ENCODE data around the gene MAMLD1. TPM values are rescaled to one million over a fixed set of nuclear protein-coding genes. Genes with fewer than 3 reads are reported as not detected.
A peak's percentile ranks its signal among the peaks of the same experiment; 100 is the strongest.

MAMLD1 gene
- total RNA-seq, 4 donors from 2014 or later, result 0.23 to 2.1 (median 0.96) TPM

DNA sequence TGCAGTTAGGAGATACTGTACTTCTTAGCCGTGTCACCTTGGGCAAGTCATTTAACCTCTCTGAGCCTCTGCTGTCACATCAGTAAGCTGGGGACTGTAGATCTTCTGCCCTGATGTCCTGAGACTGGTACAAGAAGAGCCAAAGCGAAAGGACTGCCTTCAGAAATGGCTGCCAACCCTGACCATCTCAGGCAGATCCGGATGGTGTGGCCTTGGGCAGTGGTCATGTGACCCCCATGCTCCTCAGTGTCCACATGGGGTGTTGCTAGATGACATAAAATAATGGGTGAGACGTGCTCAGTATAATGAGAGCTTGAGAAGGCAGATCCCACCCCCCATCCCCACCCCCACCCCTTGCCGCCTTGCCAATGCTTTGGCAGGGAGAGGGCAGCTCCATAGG lies 144.9 kb downstream of the MAMLD1 start:
- no peak for DNase-seq
- 60% methylated on average over 1 of the region's 5 CpGs; no CpG with 5 or more reads in 1 of the 2 donors for WGBS, 2 donors
- TF ChIP-seq, protein P1, sequence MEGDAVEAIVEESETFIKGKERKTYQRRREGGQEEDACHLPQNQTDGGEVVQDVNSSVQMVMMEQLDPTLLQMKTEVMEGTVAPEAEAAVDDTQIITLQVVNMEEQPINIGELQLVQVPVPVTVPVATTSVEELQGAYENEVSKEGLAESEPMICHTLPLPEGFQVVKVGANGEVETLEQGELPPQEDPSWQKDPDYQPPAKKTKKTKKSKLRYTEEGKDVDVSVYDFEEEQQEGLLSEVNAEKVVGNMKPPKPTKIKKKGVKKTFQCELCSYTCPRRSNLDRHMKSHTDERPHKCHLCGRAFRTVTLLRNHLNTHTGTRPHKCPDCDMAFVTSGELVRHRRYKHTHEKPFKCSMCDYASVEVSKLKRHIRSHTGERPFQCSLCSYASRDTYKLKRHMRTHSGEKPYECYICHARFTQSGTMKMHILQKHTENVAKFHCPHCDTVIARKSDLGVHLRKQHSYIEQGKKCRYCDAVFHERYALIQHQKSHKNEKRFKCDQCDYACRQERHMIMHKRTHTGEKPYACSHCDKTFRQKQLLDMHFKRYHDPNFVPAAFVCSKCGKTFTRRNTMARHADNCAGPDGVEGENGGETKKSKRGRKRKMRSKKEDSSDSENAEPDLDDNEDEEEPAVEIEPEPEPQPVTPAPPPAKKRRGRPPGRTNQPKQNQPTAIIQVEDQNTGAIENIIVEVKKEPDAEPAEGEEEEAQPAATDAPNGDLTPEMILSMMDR (IDR thresholded peaks at IDR 0.05), result no peak
- no peak for TF ChIP-seq POLR2A (IDR thresholded peaks at IDR 0.05)
- H3K27ac ChIP-seq, result peak overlapping the region; percentile 39 to 90 (median 74)
- peak overlapping the region in 1 of 4 donors; percentile 37 for H3K4me3 ChIP-seq
- H3K27me3 ChIP-seq, result no peaks in the 10 kb centered on the region
- H3K4me1 ChIP-seq, result peaks cover 0 to 43% (median 8%) of the 10 kb centered on the region in 3 donors
- intact Hi-C loops (cut with DNase I), result no loop called here
- H3K36me3 ChIP-seq, result no peaks in the 10 kb centered on the region
- H3K9me3 ChIP-seq, result no peaks in the 10 kb centered on the region

DNA sequence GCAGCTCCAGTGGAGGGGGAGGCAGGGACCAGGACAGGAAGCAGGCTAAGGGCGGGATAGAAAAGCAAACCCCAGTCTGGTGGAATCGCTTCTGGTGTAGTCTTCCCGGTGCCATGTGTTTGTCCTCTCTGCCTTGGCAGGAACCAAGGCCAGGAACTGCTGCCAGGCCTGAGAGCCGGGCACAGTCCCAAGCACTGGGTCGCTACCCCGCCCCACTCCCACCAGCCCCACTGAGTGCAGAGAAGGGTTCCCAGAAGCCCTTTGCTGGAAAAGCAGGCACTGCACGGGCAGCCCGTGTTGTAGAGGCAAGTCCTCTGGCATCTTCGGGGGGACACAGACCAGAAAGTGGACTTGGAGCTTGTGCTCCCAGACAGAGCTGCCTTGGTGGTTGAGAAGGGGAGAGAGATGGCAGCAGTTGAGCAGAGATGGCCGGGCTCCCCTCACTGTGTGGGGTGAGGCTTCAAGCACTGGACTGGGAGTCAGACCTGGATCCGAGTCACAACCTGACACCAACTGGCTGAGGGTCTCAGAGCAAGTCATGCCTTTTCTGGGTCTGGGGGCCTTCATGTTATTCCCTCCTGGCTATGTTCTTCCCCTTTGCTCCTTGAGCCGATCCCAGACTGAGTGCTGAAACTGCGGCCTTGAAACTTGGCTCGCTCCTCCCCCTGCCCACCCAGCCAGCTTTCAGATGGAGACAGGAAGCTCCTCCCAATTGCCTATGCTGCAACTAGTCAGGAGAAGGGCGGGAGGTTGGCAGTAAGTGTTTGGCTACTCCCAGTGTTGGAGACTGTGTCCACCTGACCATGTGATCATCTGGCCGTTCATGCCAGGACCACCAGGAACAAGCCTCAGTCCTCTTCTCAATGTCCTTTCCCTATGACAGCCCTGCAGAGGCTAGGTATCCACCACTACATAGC lies 145.6 kb downstream of the MAMLD1 start:
- Histone ChIP-seq H3K27me3 (no peaks in the 10 kb centered on the region), H3K4me1 (peaks cover 0 to 40% (median 8%) of the 10 kb centered on the region in 3 donors), H3K36me3 (no peaks in the 10 kb centered on the region), H3K27ac (peak overlapping the region; percentile 39 to 90 (median 74)), H3K9me3 (no peaks in the 10 kb centered on the region), H3K4me3 (peak overlapping the region in 2 of 4 donors; percentile 18 to 37)
- TF ChIP-seq, protein P1 (IDR thresholded peaks at IDR 0.05), result no peak
- TF ChIP-seq POLR2A (IDR thresholded peaks at IDR 0.05), result no peak
- no peak for DNase-seq
- WGBS, 2 donors, result 50% methylated on average over 6 of the region's 16 CpGs; no CpG with 5 or more reads in 1 of the 2 donors
- intact Hi-C loops (cut with DNase I), result no loop called here

- Histone ChIP-seq H3K27ac (no peak overlapping the region), H3K4me3 (no peak overlapping the region), H3K9me3 (no peaks in the 10 kb centered on the region), H3K4me1 (peaks cover 0 to 33% (median 8%) of the 10 kb centered on the region in 3 donors), H3K36me3 (no peaks in the 10 kb centered on the region), H3K27me3 (no peaks in the 10 kb centered on the region)
- WGBS, 2 donors, result 51 to 64% methylated on average over 4 to 5 of the region's 5 CpGs
- DNase-seq, result no peak
- intact Hi-C loops (cut with DNase I), result no loop called here
- TF ChIP-seq POLR2A (IDR thresholded peaks at IDR 0.05), result no peak
- TF ChIP-seq, protein P1 (IDR thresholded peaks at IDR 0.05), result no peak
Observed at GRCh38 chrX:150509703-150510102, 146.6 kb downstream of the MAMLD1 start.

- intact Hi-C loops (cut with DNase I), result no loop called here
Observed at GRCh38 chrX:150512461-150512901, 149.4 kb downstream of the MAMLD1 start.

More at GRCh38 chrX:150512461-150512901, 149.4 kb downstream of the MAMLD1 start:
- 87% methylated on average over 8 of the region's 14 CpGs; no CpG with 5 or more reads in 1 of the 2 donors for WGBS, 2 donors
- no peak for TF ChIP-seq POLR2A (IDR thresholded peaks at IDR 0.05)
- TF ChIP-seq, protein P1 (IDR thresholded peaks at IDR 0.05), result no peak
- H3K4me3 ChIP-seq, result no peak overlapping the region
- no peaks in the 10 kb centered on the region for H3K36me3 ChIP-seq
- no peaks in the 10 kb centered on the region for H3K9me3 ChIP-seq
- no peaks in the 10 kb centered on the region for H3K27me3 ChIP-seq
- no peak overlapping the region for H3K27ac ChIP-seq
- no peak for DNase-seq
- peaks cover 0 to 14% (median 6%) of the 10 kb centered on the region in 3 donors for H3K4me1 ChIP-seq

Measured in esophagus squamous epithelium (tissue), 5 donors.